Pancreas (tissue), 10 donors: ENCODE data around the gene CCL19. TPM values are rescaled to one million over a fixed set of nuclear protein-coding genes. Genes with fewer than 3 reads are reported as not detected.

ENCODE experiments used
- ATAC-seq, 4 donors: fragments of 200-7000 bp; cut with Tn5 transposase; one replicate each; pipeline versions ENCODE4 v1.8.0 to v1.9.1; 2020; ENCODE audit warnings: mild to moderate bottlenecking in 4 of 4, moderate library complexity in 4 of 4
- DNase-seq, 6 donors: peaks; one replicate each; pipeline ENCODE4 v3.0.0-alpha.2; 2020
- FAIRE-seq: peaks from 2 replicates; lab custom pipeline; 2012; peaks lifted over from hg19 to GRCh38; lab: Jason Lieb, UNC
- H3K27ac ChIP-seq, 4 donors: fragments of 200-600 bp; sonication (generic); 1 replicate in 3 of 4; 2 replicates in 1 of 4; pipeline versions ENCODE4 v1.5.0 to v1.8.0; 2020
- H3K27me3 ChIP-seq, 4 donors: fragments of 200-600 bp; one replicate each; pipeline ENCODE4 v1.8.0; 2021
- H3K36me3 ChIP-seq, 3 donors: fragments of 200-600 bp; sonication (generic) in 1 of 3; one replicate each; pipeline versions ENCODE4 v1.5.0 to v1.8.0; 2020 to 2021
- H3K4me1 ChIP-seq, 3 donors: fragments of 200-600 bp; one replicate each; pipeline ENCODE4 v1.8.0; 2021
- H3K4me3 ChIP-seq, 4 donors: fragments of 200-600 bp; sonication (generic) in 2 of 4; one replicate each; pipeline versions ENCODE4 v1.5.0 to v1.8.0; 2020 to 2021
- H3K9me3 ChIP-seq, 4 donors: fragments of 200-600 bp; one replicate each; pipeline ENCODE4 v1.8.0; 2021
- WGBS, 2 donors: extraction: QIAGEN DNeasy Blood & Tissue Kit; methylation state at CpG; one replicate each; pipeline ENCODE4 v1.1.7; 2013; 5-methylcytosine and 5-hydroxymethylcytosine counted together
- intact Hi-C, 3 donors: fragments of 100-400 bp; cut with DNase I; formaldehyde crosslinking; loops; one replicate each; pipeline versions ENCODE4 v1.11.1 to v1.14.2; 2022
- polyA plus RNA-seq, 2 donors: library from polyadenylated mRNA; stranded (reverse); fragments of 200-250 nt; gene quantifications; one replicate each; pipeline ENCODE4 v1.2.3, GENCODE V29; 2013
- total RNA-seq, 6 donors: library from RNA; stranded (reverse); fragmentation: NEBNext Ultra II Directional in 4 of 6; extraction: Animal tissue kit (Norgen Biotek cat#: 25700) in 4 of 6; gene quantifications; one replicate each; pipeline versions ENCODE4 v1.2.1 to v1.2.4, GENCODE V29; 2021 to 2023
- TF ChIP-seq, protein P1 (sequence below), 4 donors: fragments of 200-600 bp; sonication (generic) in 3 of 4; IDR thresholded peaks; one replicate each; pipeline versions ENCODE4 v1.5.0 to v1.8.0; 2021; ENCODE audit warnings: antibody characterized with exemption in 4 of 4
- donor health status: healthy with polysubstance abuse.
- donor health status: DM: no; HTN: no; CAD: no; lungs with moderate emphysema.
- donor health status: DM: no; HTN: no; CAD: no.
- donor health status: control.
- donor health status: control.
- donor health status: Bipolar disorder and iron deficiency.
- donor health status: DM: yes; HTN: yes; CAD: no.
- donor health status: DM: no; HTN: no; CAD: no.
- donor health status: DM: no; HTN: no; CAD: no.
- donor health status: DM: yes; HTN: yes; CAD: no.

The CCL19 gene
- total and polyA plus RNA-seq, 8 donors: 0.35 to 2.8 (median 1.5) TPM; not detected in 2

DNA sequence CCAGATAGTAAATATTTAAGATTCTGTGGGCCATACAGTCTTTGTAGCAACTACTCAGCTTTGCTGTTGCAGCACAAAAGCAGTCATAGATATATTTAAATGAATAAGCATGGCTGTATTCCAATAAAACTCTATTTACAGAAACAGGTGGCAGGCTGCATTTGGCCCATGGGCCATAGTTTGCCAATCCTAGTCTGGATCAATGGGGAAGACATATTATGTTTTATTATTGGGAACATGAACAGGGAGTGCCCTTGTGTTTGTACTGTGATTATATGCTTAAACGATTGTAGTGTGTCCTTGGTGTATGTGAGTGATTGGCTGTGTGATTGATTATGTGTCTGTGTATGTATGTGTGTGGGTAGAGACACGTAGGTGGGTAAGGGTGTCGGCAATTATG, 16.6 kb downstream of the CCL19 start:
- WGBS, 2 donors: 37 to 39% methylated on average over 3 of the region's 3 CpGs
- H3K36me3 ChIP-seq: no peaks in the 10 kb centered on the region
- no peaks in the 10 kb centered on the region for H3K4me1 ChIP-seq
- FAIRE-seq (no peak), ATAC-seq (no peak), DNase-seq (no peak)
- intact Hi-C loops: no loop called here
- no peak overlapping the region for H3K27ac ChIP-seq
- no peaks in the 10 kb centered on the region for H3K27me3 ChIP-seq
- H3K4me3 ChIP-seq: no peak overlapping the region
- no peaks in the 10 kb centered on the region for H3K9me3 ChIP-seq
- TF ChIP-seq, protein P1, sequence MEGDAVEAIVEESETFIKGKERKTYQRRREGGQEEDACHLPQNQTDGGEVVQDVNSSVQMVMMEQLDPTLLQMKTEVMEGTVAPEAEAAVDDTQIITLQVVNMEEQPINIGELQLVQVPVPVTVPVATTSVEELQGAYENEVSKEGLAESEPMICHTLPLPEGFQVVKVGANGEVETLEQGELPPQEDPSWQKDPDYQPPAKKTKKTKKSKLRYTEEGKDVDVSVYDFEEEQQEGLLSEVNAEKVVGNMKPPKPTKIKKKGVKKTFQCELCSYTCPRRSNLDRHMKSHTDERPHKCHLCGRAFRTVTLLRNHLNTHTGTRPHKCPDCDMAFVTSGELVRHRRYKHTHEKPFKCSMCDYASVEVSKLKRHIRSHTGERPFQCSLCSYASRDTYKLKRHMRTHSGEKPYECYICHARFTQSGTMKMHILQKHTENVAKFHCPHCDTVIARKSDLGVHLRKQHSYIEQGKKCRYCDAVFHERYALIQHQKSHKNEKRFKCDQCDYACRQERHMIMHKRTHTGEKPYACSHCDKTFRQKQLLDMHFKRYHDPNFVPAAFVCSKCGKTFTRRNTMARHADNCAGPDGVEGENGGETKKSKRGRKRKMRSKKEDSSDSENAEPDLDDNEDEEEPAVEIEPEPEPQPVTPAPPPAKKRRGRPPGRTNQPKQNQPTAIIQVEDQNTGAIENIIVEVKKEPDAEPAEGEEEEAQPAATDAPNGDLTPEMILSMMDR (IDR thresholded peaks at IDR 0.05): no peak

DNA sequence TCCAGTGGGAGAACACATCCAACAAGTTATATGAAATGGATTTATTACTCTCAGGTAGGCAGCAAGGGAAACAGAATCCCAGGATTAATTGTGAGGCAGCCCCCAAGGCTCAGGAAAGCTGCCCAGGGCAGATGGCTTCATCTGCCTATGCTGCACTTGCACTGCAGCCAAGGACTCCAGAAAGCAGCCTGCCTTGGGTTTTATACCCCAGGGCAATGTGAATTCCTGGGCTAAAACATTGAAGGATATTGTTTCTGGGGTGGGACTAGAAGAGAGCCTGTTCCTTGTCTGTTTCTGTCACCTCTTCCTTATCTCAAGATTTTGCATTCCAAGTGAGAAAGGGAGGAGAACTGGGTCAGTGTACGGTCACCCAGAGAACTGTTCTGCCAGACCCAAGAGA, 19.8 kb downstream of the CCL19 start:
- Histone ChIP-seq H3K4me3 (no peak overlapping the region), H3K27me3 (no peaks in the 10 kb centered on the region), H3K27ac (no peak overlapping the region), H3K4me1 (no peaks in the 10 kb centered on the region), H3K36me3 (no peaks in the 10 kb centered on the region), H3K9me3 (no peaks in the 10 kb centered on the region)
- WGBS, 2 donors: 82 to 84% methylated on average over 1 of the region's 1 CpG
- intact Hi-C loops: no loop called here
- TF ChIP-seq, protein P1 (IDR thresholded peaks at IDR 0.05): no peak
- DNase-seq (no peak), FAIRE-seq (no peak), ATAC-seq (no peak)

DNA sequence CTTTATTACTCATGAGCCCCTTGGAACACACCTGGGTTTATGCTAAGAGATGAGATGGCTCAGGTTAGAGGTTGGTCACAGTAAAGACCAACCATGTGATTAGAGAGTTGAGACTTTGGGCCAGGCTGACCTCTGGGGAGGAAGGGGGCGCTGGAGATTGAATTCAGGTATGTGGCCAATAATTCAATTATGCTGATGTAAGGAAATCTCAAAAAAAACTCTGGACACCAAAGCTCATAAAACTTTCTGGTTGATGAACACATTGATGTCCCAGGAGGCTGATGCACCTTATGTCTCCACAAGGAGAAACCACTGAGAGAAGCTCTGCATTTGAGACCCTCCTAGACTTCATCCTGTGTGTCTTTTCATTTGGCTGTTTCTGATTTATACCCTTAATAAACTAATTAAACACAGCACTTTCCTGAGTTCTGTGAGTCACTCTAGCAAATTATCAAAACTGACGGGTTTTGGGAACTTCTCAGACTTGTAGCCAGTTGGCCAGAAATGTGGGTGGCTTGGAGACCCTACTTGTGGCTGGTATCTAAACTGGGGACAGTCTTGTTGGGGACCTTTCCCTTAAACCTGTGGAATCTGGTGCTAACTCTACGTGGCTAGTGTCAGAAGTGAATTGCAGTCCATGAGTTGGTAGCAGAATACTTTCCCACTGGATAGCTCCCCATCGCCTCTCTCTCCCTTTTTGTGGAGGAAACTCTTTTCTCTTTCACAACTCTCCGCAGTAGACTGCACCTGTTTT, 21.1 kb downstream of the CCL19 start:
- intact Hi-C loops: no loop called here
- no peak overlapping the region for H3K4me3 ChIP-seq
- DNase-seq (no peak), FAIRE-seq (no peak), ATAC-seq (no peak)
- no peak overlapping the region for H3K27ac ChIP-seq
- TF ChIP-seq, protein P1 (IDR thresholded peaks at IDR 0.05): no peak
- no peaks in the 10 kb centered on the region for H3K36me3 ChIP-seq
- no peaks in the 10 kb centered on the region for H3K9me3 ChIP-seq
- 92 to 94% methylated on average over 5 of the region's 5 CpGs for WGBS, 2 donors
- no peaks in the 10 kb centered on the region for H3K4me1 ChIP-seq
- no peaks in the 10 kb centered on the region for H3K27me3 ChIP-seq

DNA sequence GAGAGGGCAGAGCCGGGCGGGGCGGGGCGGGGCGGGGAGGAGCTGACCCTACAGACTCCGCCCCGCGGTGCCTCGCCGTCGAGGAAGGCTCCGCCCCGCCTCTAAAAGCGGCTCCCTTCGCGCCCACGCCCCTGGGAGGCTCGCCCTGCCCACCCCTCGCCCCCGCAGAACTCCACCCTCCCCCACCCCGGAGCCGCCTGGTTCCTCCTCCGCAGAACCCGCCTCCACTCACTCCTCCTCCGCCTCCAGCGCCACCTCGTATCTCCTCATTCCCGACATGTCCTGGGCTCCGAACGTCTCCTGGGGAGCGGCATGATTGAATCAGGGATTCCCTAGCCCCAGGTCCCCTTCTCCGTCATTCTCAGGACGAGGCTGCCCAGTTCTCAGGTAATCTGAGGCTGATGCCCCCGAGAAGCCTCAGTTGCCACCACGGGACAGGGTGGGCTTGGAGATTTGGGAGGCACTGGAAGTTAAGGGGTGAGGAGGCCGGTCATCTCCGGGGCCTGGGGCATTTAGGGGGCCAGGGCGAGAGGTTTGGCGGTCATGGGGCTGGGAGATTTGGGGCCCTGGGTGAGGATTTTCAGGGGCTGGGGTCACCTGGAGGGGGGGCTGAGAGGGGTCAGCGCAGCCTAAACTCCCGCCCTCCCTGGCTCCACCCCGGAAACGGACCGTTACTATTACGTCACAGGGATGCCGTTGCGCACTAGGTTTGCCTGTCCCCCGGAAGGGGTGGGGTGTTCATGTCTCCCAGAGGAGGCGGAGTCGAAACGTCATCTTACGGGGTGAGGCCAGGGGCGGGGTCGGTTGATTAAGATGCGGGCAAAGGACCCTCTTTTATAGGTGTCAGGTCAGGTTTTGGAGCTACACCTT, 25.5 kb downstream of the CCL19 start:
- Histone ChIP-seq H3K27me3 (no peaks in the 10 kb centered on the region), H3K4me1 (no peaks in the 10 kb centered on the region), H3K4me3 (peak overlapping the region; percentile 24 to 56 (median 48)), H3K9me3 (no peaks in the 10 kb centered on the region), H3K36me3 (no peaks in the 10 kb centered on the region), H3K27ac (peak overlapping the region; percentile 80 to 95 (median 89))
- TF ChIP-seq, protein P1 (IDR thresholded peaks at IDR 0.05): no peak
- FAIRE-seq: peak; percentile 20
- 0 to 1% methylated on average over 42 to 55 of the region's 55 CpGs for WGBS, 2 donors
- ATAC-seq: peak; percentile 84 to 93 (median 88)
- intact Hi-C loops: no loop called here
- peak; percentile 93 to 96 (median 94) for DNase-seq
